Activated T-helper 1 cell treated with anti-CD3 and anti-CD28 coated beads, Interleukin-12 subunit alpha, Interleukin-12 subunit beta, Interleukin-2, Interleukin-4 antibody, amounts not matched to agents 30 ng/mL and 10 ng/mL and 1 ng/mL, durations not matched to agents 14 hours and 24 hours and 36 hours (primary cell): Measurements from ENCODE around the gene AMOTL1. TPM values are rescaled to one million over a fixed set of nuclear protein-coding genes. Genes with fewer than 3 reads are reported as not detected.

Experiments used
- DNase-seq: peaks from one replicate; pipeline ENCODE4 v3.0.0; 2021; ENCODE audit warnings: low spot score
- H3K27ac Mint-ChIP-seq: one replicate; pipeline ENCODE4 v1.8.0; 2021; ENCODE audit warnings: mild to moderate bottlenecking, mixed read lengths
- H3K27me3 Mint-ChIP-seq: one replicate; pipeline ENCODE4 v1.8.0; 2022; ENCODE audit warnings: mild to moderate bottlenecking, moderate library complexity, mixed read lengths; ENCODE audit not compliant: insufficient read depth
- H3K36me3 Mint-ChIP-seq: one replicate; pipeline ENCODE4 v1.8.0; 2021; ENCODE audit warnings: low read depth, mixed read lengths
- H3K4me1 Mint-ChIP-seq: one replicate; pipeline ENCODE4 v1.8.0; 2021; ENCODE audit warnings: low read depth, mixed read lengths
- H3K4me3 Mint-ChIP-seq: one replicate; pipeline ENCODE4 v1.8.0; 2021; ENCODE audit warnings: mild to moderate bottlenecking, moderate library complexity, mixed read lengths
- H3K9me3 Mint-ChIP-seq: one replicate; pipeline ENCODE4 v1.8.0; 2021; ENCODE audit warnings: mixed read lengths
- intact Hi-C: fragments of 100-400 bp; cut with micrococcal nuclease; formaldehyde crosslinking; loops from one replicate; pipeline ENCODE4 v1.15.1; 2024
- total RNA-seq: library from RNA; stranded (reverse); gene quantifications from 2 replicates; pipeline ENCODE4 v1.2.3, GENCODE V29; 2022

AMOTL1 gene
- total RNA-seq, 1 donor from 2014 or later = 4.9 TPM

DNA sequence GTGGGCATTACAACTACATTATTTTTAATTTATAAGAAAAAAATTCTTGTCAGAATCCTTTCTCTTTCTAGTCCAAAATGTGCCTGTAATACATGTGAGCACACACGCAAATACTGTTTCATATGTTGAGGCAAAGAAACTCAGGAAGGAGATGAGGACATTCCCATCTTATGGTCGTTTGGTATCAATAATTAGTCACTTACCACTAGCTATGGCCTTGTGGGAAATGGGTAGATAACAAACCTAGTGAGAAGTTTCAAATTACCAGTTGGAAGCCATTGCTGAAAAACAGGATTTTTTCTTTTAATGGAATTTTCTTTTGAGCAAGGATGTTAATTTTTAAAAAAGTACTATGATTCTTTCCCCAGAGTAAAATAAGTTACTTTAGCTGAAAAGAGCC is 25.7 kb downstream of the AMOTL1 start:
- Mint-ChIP-seq H3K9me3 (no peaks in the 10 kb centered on the region), H3K4me3 (no peak overlapping the region), H3K27me3 (peaks cover 8% of the 10 kb centered on the region), H3K36me3 (no peaks in the 10 kb centered on the region), H3K27ac (no peak overlapping the region), H3K4me1 (no peaks in the 10 kb centered on the region)
- intact Hi-C loops = no loop called here
- DNase-seq = no peak

GRCh38 chr11:94794287-94795168 is 26.4 kb downstream of the AMOTL1 start:
- DNase-seq = no peak
- Mint-ChIP-seq H3K9me3 (no peaks in the 10 kb centered on the region), H3K27ac (no peak overlapping the region), H3K4me3 (no peak overlapping the region), H3K27me3 (peaks cover 8% of the 10 kb centered on the region), H3K4me1 (no peaks in the 10 kb centered on the region), H3K36me3 (no peaks in the 10 kb centered on the region)
- intact Hi-C loops = no loop called here

DNA sequence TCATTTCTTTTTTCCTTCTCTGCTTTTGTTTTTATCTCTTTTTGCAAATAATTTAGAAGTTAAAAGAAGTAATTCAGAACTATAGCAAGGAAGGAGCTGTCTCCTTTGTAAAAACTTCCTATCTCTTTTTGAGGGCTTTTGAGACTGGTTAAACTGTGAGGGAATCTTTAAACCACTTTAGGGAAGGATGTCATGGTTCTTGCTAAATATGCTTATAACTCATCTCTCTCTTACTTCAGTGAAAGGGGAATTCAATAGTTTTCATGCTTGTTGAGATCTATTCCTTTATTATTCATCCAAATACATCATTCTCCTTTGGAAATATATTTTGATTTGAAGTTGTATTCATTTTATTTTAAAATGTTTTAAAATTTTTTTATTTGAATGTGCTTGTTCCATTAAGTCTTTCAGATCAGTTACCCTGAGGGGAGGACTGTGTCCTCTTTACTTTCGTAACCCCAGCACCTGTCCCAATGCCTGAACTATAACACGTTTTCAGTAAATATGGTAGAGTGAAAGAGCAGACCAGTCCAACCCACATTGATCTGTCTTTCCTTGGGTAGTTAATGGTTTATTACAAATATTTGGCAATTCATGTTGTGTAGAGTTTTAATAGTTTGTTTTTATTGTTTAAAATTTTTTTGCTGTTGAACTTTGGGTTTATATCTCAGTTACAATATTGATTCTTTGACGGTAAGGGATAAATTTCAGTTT is 27.5 kb downstream of the AMOTL1 start:
- Mint-ChIP-seq H3K36me3 (no peaks in the 10 kb centered on the region), H3K27ac (no peak overlapping the region), H3K9me3 (no peaks in the 10 kb centered on the region), H3K4me1 (no peaks in the 10 kb centered on the region), H3K27me3 (peaks cover 4% of the 10 kb centered on the region), H3K4me3 (no peak overlapping the region)
- intact Hi-C loops = no loop called here
- DNase-seq = no peak

- intact Hi-C loops = no loop called here
- no peaks in the 10 kb centered on the region for H3K9me3 Mint-ChIP-seq
- DNase-seq = no peak
- H3K36me3 Mint-ChIP-seq = no peaks in the 10 kb centered on the region
- no peak overlapping the region for H3K4me3 Mint-ChIP-seq
- H3K4me1 Mint-ChIP-seq = no peaks in the 10 kb centered on the region
- H3K27ac Mint-ChIP-seq = no peak overlapping the region
- peaks cover 4% of the 10 kb centered on the region for H3K27me3 Mint-ChIP-seq
These were observed 28.0 kb downstream of the AMOTL1 start for GRCh38 chr11:94796190-94796580.

DNA sequence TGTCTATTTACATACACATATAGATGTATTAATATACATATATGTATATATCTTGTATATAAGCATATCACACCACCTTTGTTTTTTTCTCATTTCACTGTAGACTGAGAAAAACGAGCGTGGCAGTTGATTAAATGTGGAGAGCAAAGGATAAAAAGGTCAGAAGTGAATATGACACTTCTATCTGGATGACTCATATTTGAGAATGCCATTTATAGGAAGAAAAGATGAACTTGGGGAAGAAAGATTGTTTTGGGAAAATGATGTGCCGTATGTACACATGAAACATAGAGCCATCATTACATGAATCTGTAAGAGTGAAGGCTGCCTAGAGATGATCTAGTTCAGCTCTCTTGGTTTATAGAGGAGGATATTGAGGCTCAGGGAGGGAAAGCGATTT is 28.7 kb downstream of the AMOTL1 start:
- no peak for DNase-seq
- Mint-ChIP-seq H3K27ac (no peak overlapping the region), H3K4me3 (no peak overlapping the region), H3K9me3 (no peaks in the 10 kb centered on the region), H3K36me3 (no peaks in the 10 kb centered on the region), H3K27me3 (peaks cover 4% of the 10 kb centered on the region), H3K4me1 (no peaks in the 10 kb centered on the region)
- intact Hi-C loops = no loop called here

DNA sequence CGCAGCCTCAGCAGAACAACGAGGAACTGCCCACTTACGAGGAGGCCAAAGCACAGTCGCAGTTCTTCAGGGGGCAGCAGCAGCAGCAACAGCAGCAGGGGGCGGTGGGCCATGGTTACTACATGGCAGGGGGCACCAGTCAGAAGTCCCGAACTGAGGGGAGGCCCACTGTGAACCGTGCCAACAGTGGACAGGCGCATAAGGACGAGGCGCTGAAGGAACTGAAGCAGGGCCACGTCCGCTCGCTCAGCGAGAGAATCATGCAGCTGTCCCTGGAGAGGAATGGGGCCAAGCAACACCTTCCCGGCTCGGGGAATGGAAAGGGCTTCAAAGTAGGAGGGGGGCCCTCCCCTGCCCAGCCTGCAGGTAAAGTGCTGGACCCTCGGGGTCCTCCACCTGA is 31.6 kb downstream of the AMOTL1 start:
- peaks cover 4% of the 10 kb centered on the region for H3K27me3 Mint-ChIP-seq
- no peak overlapping the region for H3K27ac Mint-ChIP-seq
- H3K4me3 Mint-ChIP-seq = no peak overlapping the region
- intact Hi-C loops = no loop called here
- no peaks in the 10 kb centered on the region for H3K36me3 Mint-ChIP-seq
- H3K9me3 Mint-ChIP-seq = no peaks in the 10 kb centered on the region
- no peaks in the 10 kb centered on the region for H3K4me1 Mint-ChIP-seq
- DNase-seq = no peak

- no peak overlapping the region for H3K27ac Mint-ChIP-seq
- no peaks in the 10 kb centered on the region for H3K9me3 Mint-ChIP-seq
- no peak overlapping the region for H3K4me3 Mint-ChIP-seq
- no peaks in the 10 kb centered on the region for H3K36me3 Mint-ChIP-seq
- intact Hi-C loops = no loop called here
- no peak for DNase-seq
- peaks cover 2% of the 10 kb centered on the region for H3K27me3 Mint-ChIP-seq
- no peaks in the 10 kb centered on the region for H3K4me1 Mint-ChIP-seq
These were observed 32.3 kb downstream of the AMOTL1 start for GRCh38 chr11:94800414-94800813.

- no peaks in the 10 kb centered on the region for H3K4me1 Mint-ChIP-seq
- H3K4me3 Mint-ChIP-seq = no peak overlapping the region
- no peaks in the 10 kb centered on the region for H3K27me3 Mint-ChIP-seq
- no peak overlapping the region for H3K27ac Mint-ChIP-seq
- H3K9me3 Mint-ChIP-seq = no peaks in the 10 kb centered on the region
- no peak for DNase-seq
- intact Hi-C loops = no loop called here
- H3K36me3 Mint-ChIP-seq = no peaks in the 10 kb centered on the region
These were observed 33.8 kb downstream of the AMOTL1 start for GRCh38 chr11:94801866-94802460.

GRCh38 chr11:94802501-94802900 is 34.3 kb downstream of the AMOTL1 start:
- Mint-ChIP-seq H3K36me3 (no peaks in the 10 kb centered on the region), H3K27ac (no peak overlapping the region), H3K9me3 (no peaks in the 10 kb centered on the region), H3K4me3 (no peak overlapping the region), H3K4me1 (no peaks in the 10 kb centered on the region), H3K27me3 (no peaks in the 10 kb centered on the region)
- DNase-seq = no peak
- intact Hi-C loops = no loop called here

DNA sequence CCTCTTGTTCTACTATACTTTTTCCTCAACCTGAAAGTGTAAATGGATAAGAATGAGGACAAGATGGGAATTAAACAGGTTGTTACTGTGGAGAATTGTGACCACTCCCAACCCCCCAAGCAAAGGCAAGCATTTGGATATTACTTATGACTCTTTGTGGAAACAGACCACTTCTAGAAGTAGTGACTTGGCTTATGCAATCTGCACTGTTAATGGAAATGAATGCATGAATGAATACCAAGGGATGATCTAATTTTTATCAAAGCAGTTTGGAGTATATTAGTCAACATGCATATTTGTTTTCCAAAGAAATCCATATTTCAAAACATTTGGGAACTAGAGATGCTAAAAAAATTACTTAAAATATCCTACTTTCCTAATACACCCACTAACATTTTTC is 35.3 kb downstream of the AMOTL1 start:
- intact Hi-C loops = no loop called here
- DNase-seq = no peak

GRCh38 chr11:94804874-94805273 is 36.7 kb downstream of the AMOTL1 start:
- H3K27ac Mint-ChIP-seq = no peak overlapping the region

More for the DNA sequence above, 35.3 kb downstream of the AMOTL1 start:
- Mint-ChIP-seq H3K4me1 (no peaks in the 10 kb centered on the region), H3K36me3 (no peaks in the 10 kb centered on the region), H3K27me3 (no peaks in the 10 kb centered on the region), H3K9me3 (no peaks in the 10 kb centered on the region), H3K4me3 (no peak overlapping the region), H3K27ac (no peak overlapping the region)

DNA sequence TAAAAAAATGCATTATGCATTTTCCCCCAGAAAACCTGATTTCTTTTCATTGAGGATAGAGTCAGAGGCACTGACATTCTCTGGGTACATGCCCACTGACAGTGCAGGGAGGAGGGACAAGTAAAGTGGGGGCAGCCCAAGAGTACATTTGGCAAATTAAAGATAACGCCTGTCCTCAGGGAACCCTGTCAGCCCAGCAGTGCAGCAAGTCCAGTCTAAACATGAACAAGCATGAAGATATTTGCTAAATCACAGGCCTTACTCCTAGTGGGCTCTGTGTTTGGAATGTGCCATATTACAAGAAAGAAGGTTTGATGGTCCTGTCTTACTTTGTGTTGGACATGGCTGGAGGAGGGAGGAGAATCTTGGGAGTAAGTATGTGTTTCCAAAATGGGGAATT is 37.9 kb downstream of the AMOTL1 start:
- DNase-seq = no peak
- H3K4me1 Mint-ChIP-seq = no peaks in the 10 kb centered on the region
- no peaks in the 10 kb centered on the region for H3K36me3 Mint-ChIP-seq
- H3K27ac Mint-ChIP-seq = no peak overlapping the region
- H3K9me3 Mint-ChIP-seq = no peaks in the 10 kb centered on the region
- H3K27me3 Mint-ChIP-seq = peaks cover 4% of the 10 kb centered on the region
- no peak overlapping the region for H3K4me3 Mint-ChIP-seq
- intact Hi-C loops = no loop called here

More at GRCh38 chr11:94804874-94805273, 36.7 kb downstream of the AMOTL1 start:
- H3K27me3 Mint-ChIP-seq = peaks cover 1% of the 10 kb centered on the region
- H3K4me3 Mint-ChIP-seq = no peak overlapping the region
- H3K4me1 Mint-ChIP-seq = no peaks in the 10 kb centered on the region
- DNase-seq = no peak
- no peaks in the 10 kb centered on the region for H3K36me3 Mint-ChIP-seq
- H3K9me3 Mint-ChIP-seq = no peaks in the 10 kb centered on the region
- intact Hi-C loops = no loop called here

DNA sequence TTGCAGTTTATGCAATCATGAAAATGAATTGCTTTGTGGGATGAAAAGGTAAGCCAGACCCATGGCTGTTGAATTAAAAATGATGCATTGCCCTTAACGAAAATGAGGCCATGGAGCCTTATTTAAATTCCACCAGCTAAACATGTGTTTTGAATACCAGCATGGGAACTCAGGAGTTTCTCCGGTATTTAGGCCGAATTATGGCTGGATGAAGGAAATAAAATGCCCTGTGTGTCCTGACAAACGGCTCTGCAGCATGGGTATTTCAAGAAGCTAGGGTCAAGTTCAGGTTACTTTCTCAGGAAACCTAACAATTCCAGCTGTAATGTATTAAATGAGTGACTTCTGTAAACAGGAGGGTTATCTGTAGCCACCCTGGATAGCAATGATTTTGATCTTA is 38.3 kb downstream of the AMOTL1 start:
- Mint-ChIP-seq H3K9me3 (no peaks in the 10 kb centered on the region), H3K4me1 (no peaks in the 10 kb centered on the region), H3K36me3 (no peaks in the 10 kb centered on the region), H3K27ac (no peak overlapping the region), H3K4me3 (no peak overlapping the region), H3K27me3 (peaks cover 4% of the 10 kb centered on the region)
- intact Hi-C loops = no loop called here
- DNase-seq = no peak
